Activated CD4-positive, alpha-beta T cell treated with anti-CD3 and anti-CD28 coated beads for 1 hour (primary cell): Measurements from ENCODE around the gene BRD3.

Experiments
- DNase-seq: peaks from one replicate; pipeline ENCODE4 v3.0.0-alpha.2; 2020

BRD3 gene

DNA sequence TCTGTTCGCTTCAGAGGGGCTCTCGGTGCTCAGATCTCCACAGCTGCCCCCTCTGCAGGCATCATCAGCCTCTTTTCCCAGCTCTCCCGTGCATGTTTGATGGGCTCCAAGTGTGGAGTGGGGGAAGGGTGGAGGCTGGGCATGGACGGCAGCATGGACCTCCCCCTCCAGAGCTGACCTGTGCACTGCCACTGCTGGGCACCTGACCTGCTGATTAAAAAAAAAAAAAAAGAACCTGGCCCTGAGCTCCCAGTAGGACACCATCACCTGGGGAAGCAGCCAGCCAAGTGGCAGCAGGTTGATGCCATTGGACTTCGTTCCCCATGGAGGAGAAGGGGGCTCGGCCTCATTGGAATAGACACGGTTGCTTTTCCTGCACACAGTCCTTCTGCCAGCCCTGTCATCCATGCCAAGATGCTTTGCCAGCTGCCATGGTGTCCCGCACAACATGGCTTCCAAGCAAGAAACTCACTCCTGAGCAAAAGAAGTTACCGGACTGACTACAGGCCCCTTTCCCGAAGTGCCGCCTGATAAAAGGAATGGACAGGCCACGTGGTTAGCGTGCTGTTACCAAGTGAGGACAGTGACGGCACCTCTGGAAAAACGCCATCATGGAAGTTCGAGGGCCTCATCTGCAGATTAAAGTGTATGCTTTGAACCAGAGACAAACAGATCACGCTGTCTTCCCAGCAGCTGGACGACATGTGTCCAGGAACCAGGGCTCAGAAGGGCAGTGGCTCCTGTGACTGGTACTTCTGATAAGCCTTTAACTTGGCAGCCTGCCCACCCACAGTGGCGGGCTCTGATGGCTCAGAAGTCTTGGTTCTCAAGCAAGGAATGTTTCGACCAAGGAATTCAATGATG, 57.3 kb downstream of the BRD3 start:
- no peak for DNase-seq

DNA sequence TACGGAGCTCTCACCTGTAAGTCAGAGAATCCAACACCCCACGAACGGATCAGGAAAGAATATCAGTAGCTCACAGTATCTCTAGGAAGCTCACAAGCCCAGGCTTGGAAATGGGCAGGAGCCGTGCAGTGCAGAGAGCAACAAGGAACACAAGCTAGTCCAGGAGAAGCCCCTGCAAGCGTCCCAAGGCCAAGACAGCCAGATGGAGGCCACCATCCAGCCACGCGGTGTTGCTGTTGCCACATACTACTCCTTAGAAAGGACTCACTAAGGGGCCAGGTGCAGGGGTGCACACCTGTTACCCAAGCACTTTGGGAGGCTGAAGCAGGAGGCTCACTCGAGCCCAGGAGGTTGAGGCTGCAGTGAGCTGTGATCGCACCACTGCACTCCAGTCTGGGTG, 60.3 kb downstream of the BRD3 start:
- no peak for DNase-seq

DNA sequence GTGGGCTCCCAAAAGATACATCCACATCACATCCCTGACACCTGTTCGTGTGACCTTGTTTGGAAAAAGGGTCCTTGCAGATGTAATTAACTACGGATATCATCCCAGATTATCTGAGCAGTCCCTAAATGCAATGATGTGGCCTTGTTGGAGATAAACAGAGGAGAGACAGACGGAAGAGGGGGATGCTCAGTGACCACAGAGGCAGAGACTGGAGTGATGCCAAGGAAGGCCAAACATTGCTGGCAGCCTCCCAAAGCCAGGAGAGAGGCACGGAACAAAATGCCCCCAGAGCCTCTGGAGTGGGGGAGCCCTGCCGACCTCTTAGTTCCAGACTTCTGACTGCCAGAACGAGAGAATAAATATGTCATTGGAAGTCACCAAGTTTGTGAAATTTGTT, 60.7 kb downstream of the BRD3 start:
- no peak for DNase-seq

DNA sequence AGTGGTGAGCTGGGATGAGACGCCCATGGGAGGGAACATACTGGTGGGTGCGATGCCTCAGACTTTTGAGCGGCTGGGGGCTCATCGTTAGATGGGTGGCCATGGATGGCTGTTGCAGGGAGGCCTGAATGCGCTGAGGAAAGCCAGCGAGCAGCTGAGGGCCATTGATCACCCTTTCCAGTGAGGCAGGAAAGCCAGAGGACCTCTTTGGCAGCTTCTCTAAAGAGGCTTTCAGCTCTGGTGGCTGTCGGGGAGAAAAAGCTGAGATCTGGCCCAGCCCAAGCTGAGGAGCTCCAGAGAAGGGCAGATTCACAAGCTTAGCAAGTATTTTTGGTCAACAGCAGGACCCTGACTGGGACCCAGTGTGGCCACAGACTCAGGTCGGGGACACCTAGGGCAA, 62.4 kb downstream of the BRD3 start:
- no peak for DNase-seq

DNA sequence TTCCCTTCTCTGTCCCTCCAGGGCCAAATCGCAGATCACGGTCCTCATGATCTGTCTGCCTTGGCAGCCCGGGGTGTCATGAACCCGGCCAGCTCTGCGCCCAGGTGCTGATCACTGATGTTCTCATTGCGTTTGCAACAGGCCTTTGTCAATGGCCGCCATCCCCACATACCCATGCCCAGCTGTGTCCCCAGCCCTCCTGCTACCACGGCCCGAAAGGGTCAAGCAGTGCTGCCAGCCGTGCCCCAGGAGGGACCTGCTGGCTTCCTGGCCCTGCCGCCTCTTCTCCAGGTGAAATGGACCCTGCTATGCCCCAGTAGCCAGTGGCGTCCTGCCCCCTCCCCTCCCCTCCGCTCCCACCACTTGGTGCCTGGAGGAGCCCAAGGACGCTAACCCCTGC, 62.9 kb downstream of the BRD3 start:
- no peak for DNase-seq

DNA sequence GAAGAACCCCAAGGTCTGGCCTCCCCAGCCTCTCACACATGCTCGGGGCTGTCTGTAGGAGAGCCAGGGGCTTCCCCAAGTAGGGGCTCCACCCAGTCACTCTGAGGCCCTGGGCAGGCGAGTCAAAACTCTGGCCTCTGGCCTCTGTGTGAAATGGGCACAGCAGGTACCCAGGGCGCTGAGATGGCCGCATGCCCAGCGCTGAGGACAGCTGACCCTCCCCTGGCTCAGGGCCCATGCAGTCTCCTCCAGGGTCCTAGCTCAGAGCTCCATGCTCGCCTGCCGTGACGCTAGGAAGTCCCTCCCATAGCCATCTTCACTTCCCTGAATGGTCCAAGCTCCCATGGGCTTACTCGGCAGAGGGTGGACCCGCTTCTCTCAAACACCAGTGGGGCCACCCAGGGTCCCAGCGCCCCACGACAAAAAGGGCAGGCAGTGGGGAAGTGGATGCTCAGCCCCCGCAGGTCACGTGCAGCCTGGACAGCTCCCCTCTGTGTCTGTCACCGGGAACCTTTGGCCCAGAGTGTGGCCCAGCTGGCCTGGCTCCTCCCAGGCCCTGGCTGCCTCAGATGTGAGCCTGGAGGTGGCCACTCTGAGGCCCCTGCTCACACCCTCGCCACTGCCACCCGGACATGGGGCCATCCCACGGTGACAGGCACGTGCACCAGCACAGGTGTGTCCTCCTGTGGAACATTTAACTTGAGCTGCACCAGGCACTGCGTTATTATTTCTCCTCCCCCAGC, 63.5 kb downstream of the BRD3 start:
- no peak for DNase-seq

DNA sequence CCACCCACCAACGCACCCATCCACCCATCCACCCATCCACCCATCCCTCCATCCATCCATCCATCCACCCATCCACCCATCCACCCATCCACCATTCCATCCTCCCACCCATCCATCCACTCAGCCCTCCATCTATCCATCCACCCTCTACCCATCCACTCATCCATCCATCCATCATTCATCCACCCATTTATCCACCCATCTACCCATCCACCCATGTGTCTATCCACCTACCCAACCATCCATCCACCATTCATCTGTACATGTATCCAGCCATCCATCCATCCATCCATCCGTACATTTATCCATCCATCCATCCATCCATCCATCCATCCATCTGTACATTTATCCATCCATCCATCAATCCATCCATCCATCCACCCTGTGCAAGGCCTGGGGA, 64.6 kb downstream of the BRD3 start:
- no peak for DNase-seq

DNA sequence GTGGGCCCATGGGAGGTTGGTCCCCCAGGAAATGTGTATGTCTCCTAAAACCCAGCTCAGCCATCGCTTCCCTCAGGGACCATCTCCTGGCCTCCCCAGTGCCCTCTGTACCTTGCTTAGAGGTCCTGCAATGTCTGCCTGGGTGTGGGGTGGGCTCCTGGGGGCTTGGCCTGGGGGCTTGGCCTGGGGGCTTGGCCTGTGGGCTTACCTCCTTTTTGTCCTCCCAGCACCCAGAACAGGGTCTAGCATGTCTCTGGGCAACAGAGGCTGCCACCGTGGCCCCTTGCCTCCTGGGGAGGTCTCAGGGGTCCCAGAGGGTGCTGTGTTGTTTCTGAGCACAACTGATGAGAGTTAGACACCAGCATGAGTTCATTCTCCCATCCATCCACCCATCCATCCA, 65.0 kb downstream of the BRD3 start:
- no peak for DNase-seq

DNA sequence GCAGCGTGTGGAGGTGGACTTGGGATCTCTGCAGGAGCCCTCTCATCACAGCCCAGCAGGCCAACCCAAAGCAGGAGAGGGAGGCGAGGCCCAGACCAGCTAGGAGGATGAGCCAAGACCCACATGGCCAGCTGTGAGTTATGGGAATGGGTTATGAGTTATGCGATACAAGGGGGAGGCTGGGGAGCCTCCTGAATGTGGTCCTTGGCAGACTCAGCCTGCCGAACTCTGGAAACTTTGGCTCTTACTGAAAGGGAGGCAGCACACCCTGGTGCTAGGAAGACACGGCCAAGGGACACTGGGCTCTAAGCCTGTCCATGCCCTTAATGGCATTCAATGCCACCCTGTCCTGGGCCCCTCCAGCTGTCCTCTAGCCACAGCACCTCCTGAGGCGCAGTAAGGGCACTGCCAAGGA, 68.0 kb downstream of the BRD3 start:
- DNase-seq, result no peak

DNA sequence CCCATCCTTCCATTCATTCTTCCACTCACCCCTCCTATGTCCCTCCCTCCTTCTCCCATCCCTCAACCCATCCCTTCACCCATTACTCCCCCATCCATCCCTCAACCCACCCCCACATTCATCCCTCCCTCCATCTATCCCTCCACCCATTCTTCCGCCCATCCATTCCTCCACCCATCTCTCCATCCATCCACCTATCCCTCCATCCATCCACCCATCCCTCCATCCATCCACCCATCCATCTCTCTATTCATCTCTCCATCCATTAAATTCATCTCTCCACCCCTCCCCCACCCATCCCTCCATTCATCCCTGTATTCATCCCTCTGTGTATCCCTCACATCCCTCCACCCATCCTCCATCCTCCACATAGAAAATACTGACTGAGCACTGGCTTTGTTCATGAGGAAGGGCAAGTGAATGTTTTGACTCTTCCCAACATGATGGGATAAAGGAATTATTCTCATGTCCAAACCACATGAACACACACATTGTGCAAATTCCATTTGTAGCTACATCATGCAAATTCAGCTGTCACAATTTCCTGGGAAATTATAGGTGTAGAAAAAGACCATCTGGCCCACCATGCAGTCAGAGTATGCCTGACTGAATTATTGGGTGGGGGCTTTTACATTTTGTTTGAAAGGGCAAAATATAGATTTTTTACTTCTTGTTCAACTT, 68.8 kb downstream of the BRD3 start:
- DNase-seq, result no peak

DNA sequence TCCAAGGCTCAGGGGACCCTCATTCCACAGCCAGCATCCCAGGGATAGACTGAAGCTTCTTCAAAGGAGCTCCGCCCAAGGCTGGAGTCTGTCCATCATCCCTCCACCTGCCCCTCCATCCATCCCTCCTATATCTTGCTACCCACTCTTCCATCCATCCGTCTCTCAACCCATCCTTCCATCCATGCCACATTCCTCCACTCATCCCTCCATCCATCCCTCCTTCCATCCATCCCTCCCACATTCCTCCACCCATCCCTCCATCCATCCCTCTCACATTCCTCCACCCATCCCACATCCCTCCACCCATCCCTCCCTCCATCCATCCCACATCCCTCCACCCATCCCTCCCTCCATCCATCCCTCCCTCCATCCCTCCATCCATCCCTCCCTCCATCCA, 70.2 kb downstream of the BRD3 start:
- no peak for DNase-seq

DNA sequence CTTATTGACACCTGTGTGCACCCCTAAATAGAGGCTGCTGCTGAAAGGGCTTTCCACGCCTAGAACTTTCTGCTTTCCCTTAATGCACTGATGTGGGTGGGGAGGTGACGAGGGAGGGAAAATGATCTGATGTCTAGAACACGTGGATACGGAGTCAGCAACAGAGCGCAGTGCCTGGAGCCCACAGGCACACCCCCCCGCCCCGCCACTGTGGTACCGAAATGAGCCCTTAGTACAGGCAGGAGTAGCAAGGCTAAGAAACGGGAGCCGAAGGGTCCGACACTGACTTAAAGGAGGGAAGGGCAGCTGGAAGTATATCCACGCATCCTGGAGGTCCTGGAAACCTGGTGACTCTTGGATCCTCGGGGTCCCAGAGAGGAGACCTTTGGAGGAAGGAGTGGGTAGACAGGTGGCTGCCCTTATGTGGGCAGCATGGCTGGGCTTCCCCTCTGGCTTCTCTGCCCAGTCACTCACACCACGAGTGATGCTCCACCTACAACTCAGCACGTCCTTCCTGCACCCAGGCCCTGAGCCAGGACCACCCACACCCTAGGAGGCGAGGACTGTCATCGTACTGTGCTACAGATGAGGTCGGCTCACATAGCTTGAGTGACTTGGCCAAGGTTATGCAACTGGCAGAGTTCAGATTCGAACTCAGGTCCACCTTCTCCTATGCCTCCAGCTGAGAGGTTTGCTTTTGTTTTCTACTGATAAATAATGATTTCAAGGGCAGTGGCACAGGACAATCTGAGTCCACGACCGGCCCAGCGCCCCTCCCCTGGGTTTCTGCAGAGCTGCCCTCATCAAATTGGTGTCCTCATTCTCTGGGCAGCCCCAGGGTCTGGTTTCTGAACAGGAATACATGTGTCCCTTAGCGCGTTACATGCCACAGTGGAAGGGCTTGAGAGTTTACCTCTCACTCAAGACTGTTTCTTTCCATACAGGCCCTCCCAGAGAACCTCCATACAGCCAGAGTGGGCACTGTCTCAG, 71.0 kb downstream of the BRD3 start:
- no peak for DNase-seq

DNA sequence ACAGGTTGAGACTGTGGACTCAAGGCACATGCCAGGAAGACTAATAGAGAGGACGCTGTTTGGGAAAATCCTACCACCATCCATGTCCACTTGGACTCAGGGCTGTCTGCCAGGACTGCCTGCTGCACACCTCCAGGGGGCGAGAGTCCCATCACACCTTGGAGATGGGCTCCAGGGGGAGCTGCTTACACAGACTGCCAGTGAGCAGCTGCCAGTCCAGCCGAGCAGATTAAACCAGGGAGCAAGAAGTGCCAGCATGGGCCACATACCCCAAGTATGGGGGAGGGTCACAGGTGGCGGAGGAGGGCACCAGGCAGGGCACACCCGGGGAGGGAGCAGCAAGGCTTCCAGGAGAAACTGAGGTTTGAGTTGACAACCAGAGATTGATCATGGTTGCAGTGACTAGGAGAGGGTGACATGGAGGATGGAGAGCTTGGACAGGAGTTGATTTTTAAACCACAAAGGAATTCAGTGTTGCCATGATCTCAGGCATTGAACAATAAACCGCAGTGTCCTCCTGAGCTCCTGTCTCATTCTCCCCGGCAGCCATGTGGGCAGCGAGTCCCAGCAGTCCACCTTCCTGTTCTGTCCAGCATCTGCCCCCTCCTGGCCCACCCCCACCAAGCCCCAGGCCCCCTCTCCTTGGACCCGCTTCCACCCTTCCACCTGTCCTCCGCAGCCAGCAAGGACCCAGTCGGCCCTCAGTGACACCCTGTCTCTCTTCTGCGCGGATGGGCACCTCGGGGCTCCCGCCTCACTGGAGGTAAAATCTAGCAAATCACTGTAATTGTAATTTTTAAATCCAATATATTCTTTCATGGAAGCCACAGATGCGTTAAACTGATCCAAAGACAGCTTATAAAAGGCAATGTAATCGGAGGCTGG, 72.6 kb downstream of the BRD3 start:
- DNase-seq, result no peak

DNA sequence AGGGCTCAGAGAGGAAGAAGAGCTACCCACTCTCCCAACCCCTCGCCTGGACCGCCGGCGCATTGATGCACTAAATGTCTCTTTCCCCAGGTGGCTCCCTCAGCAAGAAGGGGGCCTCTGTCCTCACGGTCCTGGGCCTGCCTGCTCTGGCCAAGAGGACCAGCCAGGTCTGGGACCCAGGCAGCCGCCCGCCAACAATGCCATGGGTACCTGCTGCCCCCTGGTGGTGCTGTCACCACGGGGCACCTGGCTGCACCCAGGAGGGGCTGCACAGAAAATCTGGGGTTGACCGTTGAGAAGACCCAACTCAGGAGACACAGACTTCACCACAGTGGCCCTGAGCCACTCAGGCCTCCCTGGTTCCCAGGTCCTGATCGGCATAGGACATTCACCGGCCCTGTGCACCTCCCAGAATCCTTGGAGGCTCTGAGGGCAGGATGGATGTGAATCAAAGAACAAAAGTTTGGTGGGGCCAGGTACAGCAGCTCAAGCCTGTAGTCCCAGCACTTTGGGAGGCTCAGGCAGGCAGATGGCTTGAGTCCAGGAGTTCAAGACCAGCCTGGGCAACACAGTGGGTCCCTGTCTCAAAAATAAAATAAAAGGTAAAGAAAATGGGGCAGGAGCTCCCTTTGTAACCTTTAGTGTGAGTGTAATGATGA, 73.3 kb downstream of the BRD3 start:
- peak; percentile 61 for DNase-seq

DNA sequence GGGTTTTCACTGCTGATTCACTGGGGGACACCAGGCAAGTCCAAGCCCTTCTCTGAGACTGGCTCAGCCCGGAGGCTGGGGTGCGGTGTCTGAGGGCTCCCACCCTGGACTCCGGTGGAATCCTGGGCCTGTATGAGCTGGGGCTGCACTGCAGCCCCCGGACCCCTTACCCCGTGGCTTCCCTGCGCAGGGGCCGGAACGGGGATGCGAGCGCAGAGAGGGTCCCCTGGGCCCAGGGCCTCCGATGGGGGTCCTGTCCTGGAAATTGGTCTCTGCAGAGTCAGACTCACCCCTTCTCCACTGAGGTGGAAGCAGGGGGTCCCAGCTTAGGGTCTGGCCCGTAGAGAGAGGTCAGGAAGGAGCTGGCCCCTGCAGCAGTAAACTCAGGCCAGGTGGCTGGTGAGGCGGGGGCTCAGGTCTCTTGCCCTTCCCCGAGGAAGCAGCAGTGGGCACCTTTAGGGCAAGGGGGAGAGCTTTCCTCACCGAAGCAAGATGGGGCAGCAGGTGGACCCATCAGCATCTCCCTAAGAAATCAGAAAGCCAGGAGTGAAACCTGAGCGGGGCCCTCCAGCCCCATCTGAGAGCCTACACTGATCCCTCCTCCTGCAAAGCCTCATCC, 74.1 kb downstream of the BRD3 start:
- DNase-seq, result no peak

DNA sequence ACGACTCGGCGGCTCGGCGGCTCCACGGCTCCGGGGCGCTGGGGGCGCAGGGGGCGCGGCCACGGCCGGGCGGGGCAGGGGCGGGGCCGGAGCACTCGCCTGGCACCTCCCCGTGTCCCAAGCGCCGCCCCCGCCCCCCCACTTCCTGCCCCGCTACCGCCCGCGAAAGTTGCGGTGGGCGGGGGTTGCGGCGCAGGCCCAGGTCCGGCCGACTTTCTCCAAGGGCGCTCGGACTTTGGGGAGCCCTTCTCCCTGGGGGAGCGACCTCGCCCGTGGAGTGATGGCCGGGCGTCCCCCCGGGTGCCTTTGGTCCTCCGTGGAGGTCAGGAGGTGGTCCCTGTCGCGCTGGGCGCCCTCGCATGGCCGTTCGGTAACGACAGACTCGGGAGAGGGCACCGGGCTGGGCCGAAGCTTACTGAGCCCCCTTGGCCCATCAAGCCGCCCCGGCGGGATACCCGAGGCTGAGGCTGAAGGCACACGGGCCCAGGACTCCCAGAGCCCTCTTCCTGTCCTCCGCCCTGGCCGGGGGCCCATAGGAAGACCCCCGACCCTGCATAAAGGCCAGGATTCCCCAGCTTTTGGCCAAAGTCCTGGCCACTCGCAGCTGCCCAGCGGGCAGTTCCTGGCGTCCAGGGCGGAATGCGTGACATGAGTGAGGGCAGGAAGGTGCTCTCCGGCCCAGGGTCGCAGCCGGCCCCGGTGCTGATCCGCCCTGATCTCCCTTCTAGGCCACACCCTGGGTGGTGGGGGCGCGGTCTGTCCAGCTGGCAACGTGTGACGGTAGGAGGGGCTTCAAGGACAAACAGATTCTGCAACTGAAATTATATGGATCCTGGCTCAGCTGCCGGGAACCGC, 74.8 kb downstream of the BRD3 start:
- peak; percentile 65 for DNase-seq

DNA sequence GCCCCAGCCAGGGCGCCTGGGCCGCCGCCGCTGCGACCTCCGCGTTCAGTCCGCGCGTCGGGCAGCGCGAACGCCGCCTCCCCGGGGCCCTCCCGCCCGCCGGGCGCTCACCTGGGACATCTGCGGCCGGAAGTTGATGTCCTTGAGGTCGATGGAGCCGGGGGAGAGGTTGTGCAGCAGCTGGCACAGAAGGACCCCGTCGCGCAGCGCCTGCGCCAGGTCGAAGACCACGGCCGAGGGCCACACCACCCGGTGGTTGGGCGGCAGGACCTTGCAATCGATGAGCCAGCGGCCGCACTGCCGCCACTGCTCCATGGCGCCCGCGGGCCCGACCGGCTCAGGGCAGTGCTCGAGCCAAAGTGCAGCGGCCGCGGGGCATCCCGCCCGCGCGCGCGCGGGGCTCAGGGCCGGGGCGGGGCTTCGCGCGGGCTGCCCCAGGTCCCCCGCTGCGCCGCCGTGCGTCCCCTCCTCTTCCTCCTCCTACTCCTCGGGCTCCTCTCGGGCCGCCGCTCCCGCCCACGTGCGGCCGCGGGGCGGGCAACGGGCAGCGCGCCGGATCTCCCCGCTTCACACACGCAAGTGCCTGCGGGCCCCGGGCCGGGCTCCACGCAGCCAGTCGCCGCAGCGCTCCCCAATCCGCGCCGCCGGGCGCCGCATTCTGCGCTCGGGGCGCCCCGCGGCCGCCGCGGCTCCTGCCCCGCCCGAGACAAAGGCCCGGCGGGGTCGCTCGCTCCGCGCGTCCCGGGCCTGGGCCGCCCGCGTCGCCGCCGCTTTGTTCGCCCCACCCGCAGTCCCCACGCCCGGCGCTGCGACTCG, 75.7 kb downstream of the BRD3 start, which contains the start of gene VAV2:
VAV2 (minus strand) TSS at position 361 of the 816 bp plus-strand sequence; CDS start at position 315, 46 bp downstream.
- peak; percentile 22 for DNase-seq

DNA sequence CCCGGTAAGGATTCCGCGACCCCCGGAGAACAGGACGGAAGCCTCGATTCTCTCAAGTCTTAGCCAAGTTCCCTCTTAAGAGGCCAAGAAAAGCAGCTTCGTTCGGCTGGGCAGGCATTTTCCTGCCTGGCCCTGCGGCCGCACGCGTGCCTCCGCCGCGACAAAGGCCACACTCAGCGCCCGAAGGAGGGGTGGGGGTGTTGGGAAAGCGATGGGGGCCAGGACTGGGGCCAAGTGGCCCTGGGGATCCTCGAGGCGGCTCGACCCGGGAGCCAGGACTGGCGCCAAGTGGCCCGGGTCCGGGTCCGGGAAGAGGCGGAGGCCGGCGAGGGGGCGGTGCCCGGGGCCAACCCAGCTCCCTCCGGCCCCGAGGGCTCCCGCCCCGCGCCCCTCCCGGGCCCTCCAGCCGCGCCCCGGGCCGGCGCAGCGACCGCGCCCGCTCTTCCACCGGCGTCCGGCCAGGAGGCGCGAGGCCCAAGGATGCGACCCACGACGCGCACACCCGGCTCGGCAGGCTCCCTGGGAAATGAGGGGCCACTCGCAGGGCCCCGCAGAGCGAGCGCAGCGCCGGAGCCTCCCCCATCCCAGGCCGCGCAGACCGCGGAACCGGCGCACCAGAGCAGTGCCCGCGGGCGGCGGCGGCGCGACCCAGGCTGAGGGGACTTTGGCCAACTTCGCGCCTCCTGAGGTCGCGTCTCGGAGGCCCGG, 76.5 kb downstream of the BRD3 start:
- DNase-seq, result no peak
